Measurements from ENCODE around the gene PTOV1. TPM values are rescaled to one million over a fixed set of nuclear protein-coding genes. Genes with fewer than 3 reads are reported as not detected.

PTOV1 gene
- total and polyA plus RNA-seq, 2 of the 8 experiments (the other 6 are each of a cell fraction or from before 2014, with no cell fraction given) = 147 to 251 TPM

- Histone ChIP-seq H2BK120ac (replicated peaks; ENCODE audit: low read depth, low read length) (no peak overlapping the region), H2BK5ac (ENCODE audit: low read depth, low read length) (peak overlapping the region; percentile 85), H2BK15ac (ENCODE audit: low read length) (no peak overlapping the region), H3K23ac (ENCODE audit: insufficient read length) (no peak overlapping the region), H3K27me3 (replicated peaks in 1 of 4; ENCODE audit: control insufficient read depth in 3 of 4, extremely low read depth in 1 of 4, insufficient read depth in 3 of 4, low read length in 3 of 4) (no peaks in the 10 kb centered on the region), H3K14ac (ENCODE audit: insufficient read length) (no peak overlapping the region), H3K27ac (ENCODE audit: low read depth, low read length) (0 out of 2 replicates have a peak overlapping the region, but pooled peaks have one; percentile 30), H2AK5ac (ENCODE audit: low read depth, low read length) (0 out of 2 replicates have a peak overlapping the region, but pooled peaks have one; percentile 25), H3K56ac (replicated peaks; ENCODE audit: insufficient read length, low read depth, low read length) (no peak overlapping the region), H2BK20ac (ENCODE audit: low read length) (no peak overlapping the region), H3K4ac (replicated peaks; ENCODE audit: insufficient read length, low read depth, low read length) (no peak overlapping the region), H3K9ac (replicated peaks in 1 of 4; ENCODE audit: extremely low read depth in 1 of 4, low read depth in 3 of 4, low read length in 3 of 4) (no peak overlapping the region; a peak in 2 of 7 replicates), H3K36me3 (ENCODE audit: control insufficient read depth in 2 of 4, insufficient read depth in 4 of 4, low read length in 3 of 4) (peaks cover 2 to 23% (median 10%) of the 10 kb centered on the region in 4 experiments), H3K4me2 (ENCODE audit: insufficient read depth in 1 of 2, low read depth in 2 of 2, low read length in 2 of 2) (peak overlapping the region; percentile 45 to 81), H2AFZ (ENCODE audit: low read length) (no peak overlapping the region), H3K79me2 (ENCODE audit: control insufficient read depth in 1 of 2, insufficient read depth in 2 of 2, low read length in 2 of 2) (no peaks in the 10 kb centered on the region), H3K4me1 (replicated peaks in 1 of 4; ENCODE audit: control insufficient read depth in 3 of 4, insufficient read depth in 4 of 4, low read length in 3 of 4) (peaks cover 4 to 18% (median 6%) of the 10 kb centered on the region in 4 experiments), H4K8ac (ENCODE audit: extremely low read depth, insufficient read depth, low read length) (no peak overlapping the region), H3K79me1 (ENCODE audit: low read depth, low read length) (peaks cover 2% of the 10 kb centered on the region; the same call in 1 of the 2 replicates), H4K5ac (ENCODE audit: insufficient read length, low read depth, low read length) (no peak overlapping the region), H3K18ac (ENCODE audit: extremely low read depth, low read length) (no peak overlapping the region; the same call in 1 of the 2 replicates), H3K4me3 (ENCODE audit: extremely low read depth in 1 of 4, insufficient read depth in 2 of 4, low read depth in 3 of 4, low read length in 4 of 4) (peak overlapping the region in 1 of 4 experiments; percentile 52; a peak in 1 of 8 replicates), H2BK12ac (ENCODE audit: low read depth, low read length) (no peak overlapping the region), H3K23me2 (ENCODE audit: low read depth, low read length) (peaks cover 2% of the 10 kb centered on the region; the same call in 1 of the 2 replicates), H4K20me1 (replicated peaks in 1 of 2; ENCODE audit: control insufficient read depth in 1 of 2, insufficient read depth in 2 of 2, low read length in 2 of 2) (peaks cover 1 to 9% of the 10 kb centered on the region in 2 experiments), H3K9me3 (ENCODE audit: insufficient read depth in 2 of 2, low read depth in 1 of 2, low read length in 1 of 2) (no peaks in the 10 kb centered on the region), H4K91ac (replicated peaks; ENCODE audit: insufficient read length, low read length) (peak overlapping the region; percentile 76)
- FAIRE-seq = no peak
- ChIA-PET CTCF (ENCODE audit: partially characterized antibody) (interaction anchor here (1.2 to 1.4 kb wide), 2 partner anchors 12 to 35 kb away, joined by 3 read pairs; no protein-coding TSS in a partner anchor), POLR2A (ENCODE audit: partially characterized antibody) (interaction anchor here (0.9 to 2.6 kb wide), 6 partner anchors 10 to 114 kb away, joined by 3 to 11 read pairs (median 4); partner anchors contain the start of genes ADM5 and FUZ)
- TF ChIP-seq JUN (IDR thresholded peaks at IDR 0.05; ENCODE audit: low read depth, low read length) (no peak), TAF7 (optimal IDR thresholded peaks at IDR 0.05; ENCODE audit: borderline replicate concordance, low read depth, low read length) (no peak), ASH2L (IDR thresholded peaks at IDR 0.05; ENCODE audit: low read length) (peak; percentile 1), TCF12 (IDR thresholded peaks at IDR 0.05; ENCODE audit: low read depth, low read length) (peak; percentile 56; the same call in 1 of the 2 replicates)
- WGBS, 2 experiments (ENCODE audit: extremely low coverage in 1 of 2, insufficient coverage in 1 of 2, insufficient read length in 1 of 2, insufficient replicate concordance in 2 of 2, low coverage in 1 of 2, low lambda C conversion rate in 2 of 2, missing lambda C conversion rate in 1 of 2) = 85% methylated on average over 23 of the region's 24 CpGs; no CpG with 5 or more reads in 1 of the 2 experiments
- DNase-seq (ENCODE audit: low read depth in 1 of 2, low spot score in 2 of 2) = no peak
These were observed 48.0 kb upstream of the PTOV1 start for GRCh38 chr19:49802836-49803528.

Measured in H1 (cell line).